OCI-M2 (cell line): ENCODE data around the gene RETSAT.
A peak's percentile ranks its signal among the peaks of the same experiment; 100 is the strongest.
"Not testable (repeated sequence)": the region's sequence is repeated elsewhere in the genome, so short reads cannot be mapped to it uniquely, and the experiment has no call there.

Source experiments
- DNase-seq: peaks from one replicate; lab custom pipeline; 2025; ENCODE audit not compliant: unreplicated experiment; lab: John Stamatoyannopoulos, UW

RETSAT gene

DNA sequence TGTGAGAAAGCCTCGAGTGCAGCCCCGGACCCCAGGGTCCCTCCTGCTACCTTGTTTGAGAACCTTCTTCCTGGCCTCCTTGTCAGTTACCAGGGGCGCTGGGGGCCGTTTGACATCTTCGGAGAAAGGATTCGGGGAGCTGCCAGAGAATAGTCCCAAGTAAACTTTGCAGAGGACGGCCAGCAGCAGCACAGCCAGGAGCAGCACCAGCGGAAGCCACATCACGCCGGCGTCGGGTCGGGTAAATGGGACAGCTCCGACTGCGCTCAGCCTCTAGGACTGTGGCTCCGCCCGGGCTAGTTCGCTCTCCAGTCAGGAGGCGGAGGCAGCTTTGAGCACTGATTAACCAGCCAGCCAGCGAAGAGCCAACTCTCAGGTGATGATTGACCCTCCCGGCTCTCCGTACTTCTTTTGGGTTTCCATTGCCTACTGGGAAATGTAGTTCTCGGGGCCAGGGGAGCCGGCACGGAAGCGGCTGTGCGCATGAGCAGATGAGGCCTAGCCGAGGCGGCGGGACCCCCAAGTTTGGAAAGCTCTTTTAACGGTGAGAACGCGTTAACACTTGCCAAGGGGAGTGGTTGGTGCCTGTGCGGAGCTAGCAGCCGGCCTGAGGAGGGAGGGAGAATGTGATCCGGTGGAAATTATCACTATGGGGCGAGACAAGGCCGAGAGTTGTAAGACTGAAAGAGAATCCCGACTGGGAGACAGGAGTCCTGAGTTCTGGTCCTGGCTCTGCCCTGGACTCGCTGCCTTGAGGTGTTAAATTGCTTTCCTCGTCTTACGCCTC, at the start of gene RETSAT, which contains the start of gene ELMOD3:
Gene RETSAT, minus strand, starts transcription at position 243 of the 787 bp plus-strand sequence. Its CDS starts 21 bp downstream, at position 222.
Gene ELMOD3, plus strand, starts transcription at position 484 of the 787 bp plus-strand sequence. CDS start 2,430 bp downstream, outside the sequence.
- DNase-seq, result peak; percentile 70

- DNase-seq, result no peak
These were observed 47.5 kb upstream of the RETSAT start for GRCh38 chr2:85401844-85402243.

- no peak for DNase-seq
These were observed 47.1 kb upstream of the RETSAT start for GRCh38 chr2:85401464-85401805.

DNA sequence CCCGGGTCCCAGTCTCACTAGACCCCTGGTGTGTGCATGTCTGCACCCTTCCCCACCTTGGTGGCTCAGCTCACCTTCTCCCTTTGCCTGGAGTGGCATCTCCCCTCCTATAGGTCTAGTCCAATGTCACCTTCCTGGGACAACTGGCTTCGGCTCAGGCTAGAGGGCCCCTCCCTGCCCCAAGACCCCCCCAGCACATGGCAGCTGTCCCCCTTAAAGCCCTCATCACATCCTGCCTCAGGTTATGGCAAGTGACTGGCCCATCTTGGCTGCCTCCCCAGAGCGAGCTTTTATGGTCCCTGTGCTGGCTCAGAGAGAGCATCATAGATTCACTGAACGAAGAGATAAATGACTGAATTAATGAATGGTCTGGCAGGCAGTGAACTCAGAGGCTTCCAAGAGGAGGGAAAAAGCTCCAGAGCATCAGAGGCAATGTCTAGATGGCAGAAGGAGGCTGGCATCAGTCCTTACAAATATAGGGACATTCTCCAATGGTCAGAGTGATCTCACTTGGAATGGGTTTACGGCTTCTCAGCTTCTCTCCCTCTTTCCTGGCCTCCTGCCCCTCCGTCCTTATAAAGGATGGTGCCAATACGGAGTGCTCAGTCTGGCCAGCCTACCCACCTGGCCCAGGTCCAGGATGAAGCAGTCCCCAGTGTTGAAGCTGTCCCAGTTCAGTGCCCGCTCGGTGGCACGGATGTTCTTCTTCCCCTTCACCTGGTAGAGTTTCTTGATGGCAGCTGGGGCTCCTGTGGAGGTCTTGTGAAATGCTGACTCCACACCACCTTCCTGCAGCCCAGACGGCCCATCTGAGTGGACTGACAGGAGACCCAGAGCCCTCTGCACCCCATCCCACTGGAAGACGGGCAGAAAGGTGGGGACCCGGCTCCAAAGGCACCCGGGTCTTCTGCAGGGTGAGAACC, 46.5 kb upstream of the RETSAT start:
- no peak for DNase-seq

- DNase-seq, result no peak
These were observed 45.7 kb upstream of the RETSAT start for GRCh38 chr2:85400023-85400422.

- no peak for DNase-seq
These were observed 44.8 kb upstream of the RETSAT start for GRCh38 chr2:85399183-85399455.

DNA sequence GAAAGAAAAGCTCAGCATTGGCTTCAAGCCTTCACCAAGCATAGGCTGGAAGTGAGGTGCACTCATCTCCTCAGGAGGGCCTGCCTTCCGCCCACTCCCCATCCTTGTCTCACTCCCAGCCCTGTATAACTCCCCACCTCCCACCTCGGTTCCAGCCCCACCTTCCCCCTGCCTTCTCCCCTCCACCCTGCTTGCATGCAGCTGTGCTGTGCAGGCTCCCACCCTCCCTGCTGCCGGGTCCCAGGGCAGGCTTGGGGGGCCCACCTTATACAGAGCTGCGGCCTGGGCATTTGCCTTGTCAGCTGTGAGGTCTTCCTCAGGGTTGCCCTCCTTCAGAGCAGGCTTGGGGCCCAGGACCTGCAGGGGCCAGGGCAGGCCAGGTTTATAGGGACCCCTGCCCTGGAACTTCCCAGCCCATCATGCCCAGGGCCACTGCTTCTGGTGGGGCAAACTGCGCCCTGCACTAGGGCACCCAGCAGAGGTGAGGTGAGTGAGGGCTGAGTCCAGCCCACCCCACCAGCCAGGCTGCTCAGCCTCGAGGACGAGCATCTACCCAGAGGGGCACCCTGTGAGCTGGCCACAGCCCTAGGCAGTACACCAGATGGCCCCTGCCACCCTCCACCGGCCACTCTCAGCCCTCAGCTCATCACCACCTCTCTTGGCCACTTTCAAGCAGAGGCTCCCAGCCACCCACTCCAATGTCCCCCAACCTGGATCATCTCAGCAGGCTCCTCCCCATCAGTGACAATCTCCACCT, 44.3 kb upstream of the RETSAT start:
- DNase-seq, result no peak

DNA sequence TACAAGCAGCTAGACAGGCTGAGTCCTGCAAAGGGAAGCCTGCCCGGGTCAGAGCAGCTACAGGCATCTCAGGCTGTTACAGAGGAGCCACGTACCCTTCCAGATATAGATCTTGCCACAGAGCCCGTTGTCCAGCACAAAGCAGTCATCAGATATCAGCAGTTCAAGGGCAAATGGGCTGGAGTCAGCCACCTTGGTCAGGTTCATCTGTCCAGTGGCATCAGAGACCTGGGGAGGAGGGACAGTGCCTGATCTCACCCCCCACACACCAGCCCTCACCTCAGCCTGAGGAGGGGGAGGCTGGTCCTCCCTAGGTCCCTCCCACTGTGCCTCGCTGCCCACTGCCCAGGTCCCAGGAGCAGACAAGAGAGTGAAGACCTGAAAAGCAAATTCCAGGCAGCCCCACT, 43.6 kb upstream of the RETSAT start:
- no peak for DNase-seq

- no peak for DNase-seq
These were observed 42.5 kb upstream of the RETSAT start for GRCh38 chr2:85396531-85397470.

DNA sequence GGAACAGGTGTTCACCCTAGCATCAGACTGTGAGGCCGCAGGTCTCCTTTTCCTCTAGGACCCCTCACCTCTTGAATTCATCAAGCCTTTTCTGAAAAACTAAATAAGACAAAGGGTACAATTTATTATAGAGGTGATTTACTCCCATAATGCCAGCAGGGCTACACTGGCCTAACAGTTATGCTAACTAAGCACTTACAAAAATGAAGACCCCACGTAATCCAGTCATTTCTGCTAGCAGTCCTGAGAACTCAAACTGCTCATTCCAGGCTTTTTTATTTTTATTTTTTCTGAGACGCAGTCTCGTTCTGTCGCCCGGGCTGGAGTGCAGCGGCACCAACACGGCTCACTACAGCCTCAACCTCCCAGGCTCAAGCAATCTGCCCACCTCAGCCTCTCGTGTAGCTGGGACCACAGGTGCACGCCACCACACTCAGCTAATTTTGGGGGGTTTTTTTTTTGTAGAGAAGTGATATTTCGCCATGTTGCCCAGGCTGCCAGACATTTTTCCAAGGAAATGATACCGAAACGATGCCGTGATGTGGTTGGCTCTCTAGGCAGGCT, 41.7 kb upstream of the RETSAT start:
- no peak for DNase-seq

DNA sequence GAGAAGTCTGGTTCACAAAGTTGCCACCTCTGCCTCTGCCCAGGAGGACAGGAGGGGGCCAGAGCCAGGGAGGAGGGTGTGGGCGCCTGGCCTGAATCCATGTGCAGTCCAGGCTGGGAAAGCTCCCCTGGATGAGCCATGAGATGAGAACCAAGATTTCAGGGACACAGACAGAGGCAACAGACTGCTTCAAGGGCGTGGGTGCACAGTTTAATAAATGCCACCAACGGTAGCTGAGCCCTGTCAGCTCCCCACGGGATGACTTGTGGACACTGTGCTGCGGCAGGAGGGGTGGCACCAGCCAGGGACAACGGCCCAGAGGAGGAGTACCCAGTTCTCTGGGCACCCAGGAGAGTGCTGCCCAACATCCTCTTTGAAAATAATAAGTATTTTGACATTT, 40.6 kb upstream of the RETSAT start:
- DNase-seq, result no peak

DNA sequence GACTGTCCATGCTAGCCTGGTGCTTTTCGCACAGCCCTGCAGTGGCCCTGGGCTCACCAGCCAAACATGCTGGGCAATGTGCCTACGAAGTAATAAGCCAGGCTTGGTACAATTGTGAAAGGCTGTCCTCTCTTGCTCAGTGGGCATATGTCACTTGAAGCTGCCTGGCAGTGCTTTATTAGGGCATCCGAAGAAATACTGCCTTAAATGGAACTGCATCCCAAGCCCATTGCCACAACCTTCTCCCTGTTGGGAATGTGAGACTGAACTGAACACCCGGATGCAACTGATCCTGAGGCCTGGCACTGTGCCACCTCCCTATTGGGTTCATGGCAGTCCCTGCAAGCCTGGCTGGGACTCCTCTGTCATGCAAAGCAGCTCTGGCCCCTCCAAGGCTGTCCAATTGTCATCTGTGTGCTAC, 39.9 kb upstream of the RETSAT start:
- no peak for DNase-seq

DNA sequence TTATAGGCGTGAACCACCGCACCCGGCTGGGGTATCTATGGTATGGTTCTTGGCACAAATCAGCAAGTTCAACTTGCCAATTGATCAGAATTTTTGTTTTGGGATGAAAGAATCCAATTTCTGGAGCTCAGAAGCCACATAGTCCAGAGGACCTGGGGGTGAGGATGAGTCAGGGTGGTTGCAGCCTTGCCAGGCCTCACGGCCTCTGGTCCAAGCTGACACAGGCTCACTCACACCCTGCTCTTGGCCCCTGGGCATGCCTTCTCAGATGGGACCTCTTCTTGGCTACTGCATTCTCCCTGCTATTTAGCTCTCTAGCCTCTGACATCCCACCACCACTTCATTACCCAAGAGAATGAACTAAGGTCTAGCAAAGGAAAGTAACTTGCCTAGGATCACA, 39.5 kb upstream of the RETSAT start:
- DNase-seq, result no peak

DNA sequence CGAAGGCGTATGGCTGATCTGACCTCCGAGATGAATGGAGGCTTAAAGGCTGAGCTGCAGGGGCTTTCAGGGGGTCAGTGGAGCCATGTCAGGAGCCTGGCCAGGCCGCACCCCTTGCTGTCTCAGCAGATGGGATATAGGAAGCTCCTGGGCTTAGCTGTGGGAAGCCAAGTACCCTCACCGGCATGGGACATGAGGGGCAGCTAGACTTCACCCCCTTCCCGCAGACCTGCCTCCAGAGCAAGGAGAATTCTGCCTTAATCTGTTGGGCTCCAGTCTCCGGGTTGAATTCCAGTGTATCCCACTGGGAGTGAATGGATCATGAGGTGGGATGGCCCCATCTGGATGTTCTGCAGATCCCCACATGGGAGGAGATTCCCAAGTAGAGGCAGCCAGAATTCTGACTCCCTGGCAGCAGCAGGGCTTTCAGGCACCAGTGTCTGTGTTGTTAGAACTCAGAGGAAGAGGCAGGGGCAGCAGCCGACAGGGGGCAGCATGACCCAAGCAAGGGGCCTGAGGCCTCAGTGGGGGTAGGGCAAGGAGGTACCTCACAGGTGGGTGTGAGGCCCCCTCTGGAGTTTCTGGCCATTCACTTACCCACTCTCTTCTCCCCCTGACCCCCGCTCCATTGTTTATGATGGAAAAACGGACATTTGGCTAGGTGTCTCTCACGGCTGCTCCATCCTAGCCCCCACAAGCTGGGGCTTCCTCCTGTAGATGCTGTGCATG, 36.8 kb upstream of the RETSAT start:
- no peak for DNase-seq

- DNase-seq, result no peak
These were observed 34.7 kb upstream of the RETSAT start for GRCh38 chr2:85388878-85389538.

DNA sequence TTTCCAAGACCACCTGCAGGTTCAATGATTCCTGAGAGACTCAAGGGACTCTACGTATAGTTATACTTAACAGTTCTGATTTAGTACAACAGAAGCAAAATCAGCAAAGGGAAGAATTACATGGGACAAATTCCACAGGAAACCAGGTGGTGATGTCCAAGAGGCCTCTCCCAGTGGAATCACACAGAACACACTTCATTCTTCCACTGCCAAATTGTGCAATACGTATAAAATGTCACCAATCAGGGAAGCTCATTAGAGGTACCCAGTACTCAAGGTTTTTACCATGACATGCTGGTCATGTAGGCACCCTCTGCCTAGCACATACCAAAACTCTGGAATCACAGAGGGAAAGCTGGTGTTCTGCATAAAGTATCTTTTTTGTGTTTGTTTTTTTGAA, 33.4 kb upstream of the RETSAT start:
- DNase-seq, result no peak

GRCh38 chr2:85385746-85386145, 31.4 kb upstream of the RETSAT start:
- no peak for DNase-seq

GRCh38 chr2:85383850-85384249, 29.5 kb upstream of the RETSAT start:
- no peak for DNase-seq

- DNase-seq, result not testable (repeated sequence)
These were observed 28.8 kb upstream of the RETSAT start for GRCh38 chr2:85383151-85383550.
